ENCODE measurements around the gene UBLCP1.
A peak's percentile ranks its signal among the peaks of the same experiment; 100 is the strongest.

UBLCP1 gene

GRCh38 chr5:159303286-159303685 lies 40.2 kb downstream of the UBLCP1 start:
- in situ Hi-C loops (cut with MboI; ENCODE audit: low pct_unique_long_range_greater_than_20kb, low sequenced_read_pairs): no loop called here
- no peak for DNase-seq

- no peak for DNase-seq
- in situ Hi-C loops (cut with MboI; ENCODE audit: low pct_unique_long_range_greater_than_20kb, low sequenced_read_pairs): no loop called here
These were observed 42.0 kb downstream of the UBLCP1 start for GRCh38 chr5:159304961-159305595.

GRCh38 chr5:159309689-159310433 lies 46.8 kb downstream of the UBLCP1 start:
- DNase-seq: no peak
- in situ Hi-C loops (cut with MboI; ENCODE audit: low pct_unique_long_range_greater_than_20kb, low sequenced_read_pairs): no loop called here

GRCh38 chr5:159310511-159310910 lies 47.4 kb downstream of the UBLCP1 start:
- in situ Hi-C loops (cut with MboI; ENCODE audit: low pct_unique_long_range_greater_than_20kb, low sequenced_read_pairs): no loop called here
- no peak for DNase-seq

GRCh38 chr5:159311063-159311462 lies 48.0 kb downstream of the UBLCP1 start:
- no peak for DNase-seq
- in situ Hi-C loops (cut with MboI; ENCODE audit: low pct_unique_long_range_greater_than_20kb, low sequenced_read_pairs): no loop called here

GRCh38 chr5:159313197-159313596 lies 50.1 kb downstream of the UBLCP1 start:
- DNase-seq: no peak
- in situ Hi-C loops (cut with MboI; ENCODE audit: low pct_unique_long_range_greater_than_20kb, low sequenced_read_pairs): no loop called here

GRCh38 chr5:159316519-159317383 lies 53.7 kb downstream of the UBLCP1 start:
- peak; percentile 40 for DNase-seq
- in situ Hi-C loops (cut with MboI; ENCODE audit: low pct_unique_long_range_greater_than_20kb, low sequenced_read_pairs): no loop called here

GRCh38 chr5:159317849-159318248 lies 54.8 kb downstream of the UBLCP1 start:
- in situ Hi-C loops (cut with MboI; ENCODE audit: low pct_unique_long_range_greater_than_20kb, low sequenced_read_pairs): no loop called here
- no peak for DNase-seq

GRCh38 chr5:159318448-159318847 lies 55.4 kb downstream of the UBLCP1 start:
- DNase-seq: no peak
- in situ Hi-C loops (cut with MboI; ENCODE audit: low pct_unique_long_range_greater_than_20kb, low sequenced_read_pairs): no loop called here

GRCh38 chr5:159319363-159319762 lies 56.3 kb downstream of the UBLCP1 start:
- no peak for DNase-seq

GRCh38 chr5:159319832-159320231 lies 56.7 kb downstream of the UBLCP1 start:
- in situ Hi-C loops (cut with MboI; ENCODE audit: low pct_unique_long_range_greater_than_20kb, low sequenced_read_pairs): no loop called here
- no peak for DNase-seq

More at GRCh38 chr5:159319363-159319762, 56.3 kb downstream of the UBLCP1 start:
- in situ Hi-C loops (cut with MboI; ENCODE audit: low pct_unique_long_range_greater_than_20kb, low sequenced_read_pairs): no loop called here

GRCh38 chr5:159322180-159322579 lies 59.1 kb downstream of the UBLCP1 start:
- in situ Hi-C loops (cut with MboI; ENCODE audit: low pct_unique_long_range_greater_than_20kb, low sequenced_read_pairs): no loop called here
- no peak for DNase-seq

- in situ Hi-C loops (cut with MboI; ENCODE audit: low pct_unique_long_range_greater_than_20kb, low sequenced_read_pairs): no loop called here
These were observed 61.1 kb downstream of the UBLCP1 start for GRCh38 chr5:159324102-159324755.

GRCh38 chr5:159324986-159325385 lies 61.9 kb downstream of the UBLCP1 start:
- in situ Hi-C loops (cut with MboI; ENCODE audit: low pct_unique_long_range_greater_than_20kb, low sequenced_read_pairs): no loop called here
- no peak for DNase-seq

More at GRCh38 chr5:159324102-159324755, 61.1 kb downstream of the UBLCP1 start:
- no peak for DNase-seq

GRCh38 chr5:159330131-159330800 lies 67.2 kb downstream of the UBLCP1 start, which contains the start of gene IL12B:
IL12B (minus strand) TSS chr5:159330487; CDS start chr5:159326782, 3,705 bp downstream.
- in situ Hi-C loops (cut with MboI; ENCODE audit: low pct_unique_long_range_greater_than_20kb, low sequenced_read_pairs): no loop called here
- no peak for DNase-seq

GRCh38 chr5:159331093-159331973 lies 68.2 kb downstream of the UBLCP1 start:
- in situ Hi-C loops (cut with MboI; ENCODE audit: low pct_unique_long_range_greater_than_20kb, low sequenced_read_pairs): no loop called here
- peak; percentile 61 for DNase-seq

- no peak for DNase-seq
- in situ Hi-C loops (cut with MboI; ENCODE audit: low pct_unique_long_range_greater_than_20kb, low sequenced_read_pairs): no loop called here
These were observed 69.9 kb downstream of the UBLCP1 start for GRCh38 chr5:159332800-159333544.

All from KBM-7 (cell line).